C4-2B (cell line): Measurements from ENCODE around the gene DUSP23.

Source experiments
- ZFX ChIP-seq: fragments of 450-650 bp; IDR thresholded peaks from 2 replicates; pipeline ENCODE4 v1.6.1; 2017
- TF ChIP-seq, protein P1 (sequence below): fragments of 450-650 bp; conservative IDR thresholded peaks from 2 replicates; pipeline ENCODE4 v1.5.1; 2017; ENCODE audit warnings: mild to moderate bottlenecking

DNA sequence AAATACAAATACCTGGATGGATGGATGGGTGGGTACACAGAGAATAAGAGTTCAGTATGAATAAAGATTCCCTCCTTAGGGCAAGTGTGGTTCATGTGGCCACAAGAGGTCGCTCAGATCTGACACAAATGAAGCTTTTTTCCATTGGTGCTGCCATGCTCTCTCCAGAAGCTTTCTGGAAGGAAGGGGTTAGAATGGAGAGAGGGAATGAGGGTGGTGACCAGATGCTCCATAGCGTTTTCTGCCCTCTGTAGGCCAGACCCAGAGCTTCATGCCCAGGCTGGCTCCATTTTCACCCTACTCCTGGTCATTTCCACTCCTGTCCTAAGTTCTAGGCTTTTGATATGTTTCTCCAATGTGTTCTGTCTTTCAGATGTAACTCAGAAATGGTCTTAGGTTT lies 18.1 kb downstream of the DUSP23 start:
- TF ChIP-seq, protein P1, sequence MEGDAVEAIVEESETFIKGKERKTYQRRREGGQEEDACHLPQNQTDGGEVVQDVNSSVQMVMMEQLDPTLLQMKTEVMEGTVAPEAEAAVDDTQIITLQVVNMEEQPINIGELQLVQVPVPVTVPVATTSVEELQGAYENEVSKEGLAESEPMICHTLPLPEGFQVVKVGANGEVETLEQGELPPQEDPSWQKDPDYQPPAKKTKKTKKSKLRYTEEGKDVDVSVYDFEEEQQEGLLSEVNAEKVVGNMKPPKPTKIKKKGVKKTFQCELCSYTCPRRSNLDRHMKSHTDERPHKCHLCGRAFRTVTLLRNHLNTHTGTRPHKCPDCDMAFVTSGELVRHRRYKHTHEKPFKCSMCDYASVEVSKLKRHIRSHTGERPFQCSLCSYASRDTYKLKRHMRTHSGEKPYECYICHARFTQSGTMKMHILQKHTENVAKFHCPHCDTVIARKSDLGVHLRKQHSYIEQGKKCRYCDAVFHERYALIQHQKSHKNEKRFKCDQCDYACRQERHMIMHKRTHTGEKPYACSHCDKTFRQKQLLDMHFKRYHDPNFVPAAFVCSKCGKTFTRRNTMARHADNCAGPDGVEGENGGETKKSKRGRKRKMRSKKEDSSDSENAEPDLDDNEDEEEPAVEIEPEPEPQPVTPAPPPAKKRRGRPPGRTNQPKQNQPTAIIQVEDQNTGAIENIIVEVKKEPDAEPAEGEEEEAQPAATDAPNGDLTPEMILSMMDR = peak; percentile 89
- no peak for TF ChIP-seq ZFX
